Activated T-helper 1 cell treated with anti-CD3 and anti-CD28 coated beads, Interleukin-12 subunit alpha, Interleukin-12 subunit beta, Interleukin-2, Interleukin-4 antibody, amounts not matched to agents 30 ng/mL and 10 ng/mL and 1 ng/mL, durations not matched to agents 14 hours and 24 hours and 36 hours (primary cell): ENCODE measurements around the gene NRXN3. TPM values are rescaled to one million over a fixed set of nuclear protein-coding genes. Genes with fewer than 3 reads are reported as not detected.

Experiments
- DNase-seq: peaks from one replicate; pipeline ENCODE4 v3.0.0; 2021; ENCODE audit warnings: low spot score
- H3K27ac Mint-ChIP-seq: one replicate; pipeline ENCODE4 v1.8.0; 2021; ENCODE audit warnings: mild to moderate bottlenecking, mixed read lengths
- H3K27me3 Mint-ChIP-seq: one replicate; pipeline ENCODE4 v1.8.0; 2022; ENCODE audit warnings: mild to moderate bottlenecking, moderate library complexity, mixed read lengths; ENCODE audit not compliant: insufficient read depth
- H3K36me3 Mint-ChIP-seq: one replicate; pipeline ENCODE4 v1.8.0; 2021; ENCODE audit warnings: low read depth, mixed read lengths
- H3K4me1 Mint-ChIP-seq: one replicate; pipeline ENCODE4 v1.8.0; 2021; ENCODE audit warnings: low read depth, mixed read lengths
- H3K4me3 Mint-ChIP-seq: one replicate; pipeline ENCODE4 v1.8.0; 2021; ENCODE audit warnings: mild to moderate bottlenecking, moderate library complexity, mixed read lengths
- H3K9me3 Mint-ChIP-seq: one replicate; pipeline ENCODE4 v1.8.0; 2021; ENCODE audit warnings: mixed read lengths
- intact Hi-C: fragments of 100-400 bp; cut with micrococcal nuclease; formaldehyde crosslinking; loops from one replicate; pipeline ENCODE4 v1.15.1; 2024
- total RNA-seq: library from RNA; stranded (reverse); gene quantifications from 2 replicates; pipeline ENCODE4 v1.2.3, GENCODE V29; 2022

Gene NRXN3
- total RNA-seq, 1 donor from 2014 or later: not detected

DNA sequence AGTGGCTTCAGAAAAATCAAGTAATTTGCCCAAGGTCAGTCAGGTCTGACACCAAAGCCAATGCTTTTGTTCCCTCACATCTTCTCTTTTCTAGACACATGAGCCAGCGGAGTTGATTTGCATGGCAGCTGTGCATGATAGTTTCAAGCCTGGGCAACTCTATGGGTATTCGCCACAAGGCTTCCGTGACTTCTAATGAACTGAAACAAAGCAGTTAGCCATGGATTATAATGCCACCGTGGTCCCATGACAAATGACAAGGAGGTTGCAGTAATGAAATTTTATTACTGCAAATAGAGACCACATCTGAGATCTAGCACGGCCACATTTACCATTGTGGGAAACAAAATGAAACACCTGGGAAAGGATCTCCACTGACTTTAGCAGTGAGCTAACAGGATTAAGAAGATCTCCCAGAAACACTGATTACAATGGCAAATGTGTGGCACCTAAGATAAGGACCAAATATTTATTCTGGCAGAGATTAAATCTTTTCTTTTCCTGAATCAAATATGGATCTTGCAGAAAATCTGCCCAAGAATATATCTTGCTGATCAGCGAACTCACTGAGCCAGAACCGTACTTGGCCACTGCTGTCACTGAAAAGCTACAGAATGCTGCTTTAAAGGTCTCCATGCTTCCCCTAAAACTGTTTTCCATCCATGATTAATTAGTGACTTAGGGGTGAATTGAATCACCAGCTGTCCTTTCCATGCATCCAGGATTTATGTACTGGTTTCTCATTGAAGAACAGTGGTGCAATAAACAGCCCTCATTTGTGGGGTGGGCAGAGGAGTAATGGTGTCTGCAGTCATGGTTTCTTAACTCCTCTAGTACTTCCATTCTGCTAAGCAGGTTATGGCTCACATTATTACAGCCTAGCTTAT is 1490.1 kb downstream of the NRXN3 start:
- no peaks in the 10 kb centered on the region for H3K36me3 Mint-ChIP-seq
- intact Hi-C loops: no loop called here
- no peak for DNase-seq
- H3K4me1 Mint-ChIP-seq: no peaks in the 10 kb centered on the region
- no peaks in the 10 kb centered on the region for H3K27me3 Mint-ChIP-seq
- H3K27ac Mint-ChIP-seq: no peak overlapping the region
- no peaks in the 10 kb centered on the region for H3K9me3 Mint-ChIP-seq
- H3K4me3 Mint-ChIP-seq: no peak overlapping the region

DNA sequence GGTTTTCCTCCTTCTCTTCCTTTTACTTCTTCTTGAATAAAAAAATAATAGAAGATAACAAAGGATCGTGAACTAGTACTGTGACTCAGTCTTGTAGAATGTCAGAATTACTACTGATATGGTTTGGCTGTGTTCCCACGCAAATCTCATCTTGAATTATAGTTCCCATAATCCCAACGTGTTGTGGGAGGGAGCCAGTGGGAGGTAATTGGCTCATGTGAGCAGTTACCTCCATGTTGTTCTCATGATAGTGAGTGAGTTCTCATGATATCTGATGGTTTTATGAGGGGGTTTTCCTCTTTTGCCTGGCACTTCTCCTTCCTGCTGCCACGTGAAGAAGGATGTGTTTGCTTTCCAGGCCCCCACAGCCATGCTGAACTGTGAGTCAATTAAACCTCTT is 1491.6 kb downstream of the NRXN3 start:
- Mint-ChIP-seq H3K27ac (no peak overlapping the region), H3K36me3 (no peaks in the 10 kb centered on the region), H3K4me1 (no peaks in the 10 kb centered on the region), H3K4me3 (no peak overlapping the region), H3K9me3 (no peaks in the 10 kb centered on the region), H3K27me3 (no peaks in the 10 kb centered on the region)
- intact Hi-C loops: no loop called here
- DNase-seq: no peak

DNA sequence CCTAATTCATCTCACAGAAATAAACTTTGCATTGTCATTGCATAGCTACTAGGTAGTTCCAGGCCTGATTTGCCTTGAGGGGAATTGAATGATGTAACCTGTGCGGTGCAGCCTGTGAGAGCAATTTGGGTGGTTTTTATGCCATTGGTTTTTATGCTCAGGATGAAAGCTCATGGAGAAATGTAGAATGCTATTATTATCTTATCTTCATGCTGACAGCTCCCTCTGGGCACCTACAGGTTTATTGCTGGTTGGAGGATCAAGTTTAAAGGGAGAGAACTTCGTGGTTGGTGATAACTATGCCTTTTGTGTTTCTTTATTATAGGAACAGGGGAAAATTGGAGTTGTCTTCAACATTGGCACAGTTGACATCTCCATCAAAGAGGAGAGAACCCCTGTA is 1493.3 kb downstream of the NRXN3 start:
- DNase-seq: no peak
- intact Hi-C loops: no loop called here
- H3K36me3 Mint-ChIP-seq: no peaks in the 10 kb centered on the region
- H3K27me3 Mint-ChIP-seq: no peaks in the 10 kb centered on the region
- H3K27ac Mint-ChIP-seq: no peak overlapping the region
- no peak overlapping the region for H3K4me3 Mint-ChIP-seq
- H3K4me1 Mint-ChIP-seq: no peaks in the 10 kb centered on the region
- no peaks in the 10 kb centered on the region for H3K9me3 Mint-ChIP-seq

DNA sequence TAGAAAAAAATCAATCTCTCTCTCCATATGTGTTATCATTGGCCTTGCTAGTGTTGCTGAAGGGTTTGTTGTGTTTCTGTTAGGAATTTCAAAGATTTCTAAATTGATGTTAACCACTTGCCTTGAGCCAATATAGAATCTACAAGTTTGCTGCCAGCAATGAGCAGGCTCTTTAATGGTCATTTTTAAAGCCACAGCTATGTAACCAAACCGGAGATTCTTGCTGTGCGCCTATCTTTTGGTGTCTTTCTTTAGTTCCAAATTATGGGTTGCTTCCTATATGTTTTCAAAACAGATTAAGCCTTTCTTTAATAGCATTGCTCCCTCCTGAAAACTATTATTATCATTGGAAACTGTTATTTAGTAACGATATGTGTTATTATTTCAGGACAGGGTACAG is 1495.4 kb downstream of the NRXN3 start:
- H3K4me3 Mint-ChIP-seq: no peak overlapping the region
- H3K36me3 Mint-ChIP-seq: no peaks in the 10 kb centered on the region
- no peaks in the 10 kb centered on the region for H3K27me3 Mint-ChIP-seq
- H3K27ac Mint-ChIP-seq: no peak overlapping the region
- no peaks in the 10 kb centered on the region for H3K4me1 Mint-ChIP-seq
- intact Hi-C loops: no loop called here
- no peaks in the 10 kb centered on the region for H3K9me3 Mint-ChIP-seq
- no peak for DNase-seq

DNA sequence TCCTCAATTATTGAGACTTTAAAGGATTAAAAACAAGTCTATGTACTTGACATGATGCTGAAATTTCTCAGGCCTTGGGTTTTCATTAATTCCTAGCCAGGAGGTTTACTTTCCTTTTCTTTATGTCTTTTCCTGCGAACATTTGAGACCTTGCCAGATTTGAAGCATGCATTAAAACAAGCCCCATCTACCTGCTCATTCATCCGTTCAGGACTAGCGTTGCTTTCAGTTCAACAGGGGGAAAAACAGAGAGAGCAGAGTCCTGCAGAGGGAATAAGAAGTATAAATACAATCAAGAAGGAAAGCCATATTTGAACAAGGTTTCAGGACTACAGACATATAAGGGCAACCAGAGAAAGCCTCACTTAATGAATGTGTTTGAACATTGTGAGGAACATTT is 1498.8 kb downstream of the NRXN3 start:
- Mint-ChIP-seq H3K4me3 (no peak overlapping the region), H3K27ac (no peak overlapping the region), H3K36me3 (no peaks in the 10 kb centered on the region), H3K9me3 (no peaks in the 10 kb centered on the region), H3K27me3 (no peaks in the 10 kb centered on the region), H3K4me1 (no peaks in the 10 kb centered on the region)
- intact Hi-C loops: no loop called here
- DNase-seq: no peak

DNA sequence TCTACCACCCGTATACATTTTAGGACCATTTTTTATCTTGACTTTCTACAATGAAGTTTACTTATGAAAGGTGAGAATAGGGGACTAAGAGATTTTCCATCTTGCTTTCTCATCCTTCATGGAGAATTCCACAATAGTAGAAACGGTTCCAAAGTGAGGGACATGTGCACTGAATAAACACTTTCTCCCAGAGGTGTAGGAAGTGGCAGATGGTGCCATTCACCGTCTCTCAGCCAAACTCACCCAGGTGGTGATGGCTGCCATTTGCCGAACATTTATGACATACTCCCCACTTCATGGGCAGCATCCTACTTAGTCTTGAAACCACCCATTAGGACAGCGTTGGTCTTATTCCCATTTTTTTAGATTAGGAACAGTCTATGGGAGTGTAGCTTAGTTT is 1500.6 kb downstream of the NRXN3 start:
- DNase-seq: no peak
- Mint-ChIP-seq H3K4me3 (no peak overlapping the region), H3K9me3 (no peaks in the 10 kb centered on the region), H3K27me3 (no peaks in the 10 kb centered on the region), H3K27ac (no peak overlapping the region), H3K4me1 (no peaks in the 10 kb centered on the region), H3K36me3 (no peaks in the 10 kb centered on the region)
- intact Hi-C loops: no loop called here

DNA sequence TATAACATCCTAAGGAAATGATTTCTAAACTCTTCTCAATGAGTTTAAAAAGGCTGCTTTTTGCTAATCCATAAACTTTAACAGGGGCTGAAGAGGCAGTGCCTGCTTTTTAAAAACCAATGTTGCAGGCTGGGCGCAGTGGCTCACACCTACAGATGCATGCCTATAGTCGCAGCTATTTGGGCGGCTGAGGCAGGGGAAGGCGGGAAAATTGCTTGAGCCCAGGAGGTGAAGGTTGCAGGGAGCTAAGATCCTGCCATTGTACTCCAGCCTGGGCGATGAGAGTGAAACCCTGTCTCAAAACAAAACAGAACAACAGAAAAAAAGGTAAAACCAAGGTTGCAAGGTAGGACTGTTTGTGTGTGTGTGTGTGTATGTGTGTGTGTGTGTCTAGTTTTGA is 1509.9 kb downstream of the NRXN3 start:
- DNase-seq: no peak

DNA sequence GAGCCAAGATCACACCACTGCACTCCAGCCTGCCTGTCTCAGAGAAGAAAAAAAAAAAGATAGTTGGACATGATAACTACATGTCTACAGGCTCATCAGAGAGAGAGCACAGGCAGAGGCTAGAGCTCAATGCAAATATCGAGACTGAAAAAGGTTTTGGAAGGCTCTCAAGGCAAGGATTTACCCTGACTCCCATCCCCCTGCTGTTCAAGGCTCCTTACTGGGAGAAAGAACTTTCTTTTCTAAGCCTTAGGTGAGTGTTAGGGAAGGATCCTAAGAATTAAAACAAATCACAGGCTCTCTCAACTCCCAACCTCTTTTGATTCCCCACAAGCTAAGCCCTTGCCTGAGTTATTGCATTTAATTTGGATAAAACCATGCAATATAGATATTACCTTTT is 1516.0 kb downstream of the NRXN3 start:
- Mint-ChIP-seq H3K36me3 (no peaks in the 10 kb centered on the region), H3K27ac (no peak overlapping the region), H3K27me3 (no peaks in the 10 kb centered on the region), H3K9me3 (no peaks in the 10 kb centered on the region), H3K4me1 (no peaks in the 10 kb centered on the region), H3K4me3 (no peak overlapping the region)
- no peak for DNase-seq
- intact Hi-C loops: no loop called here

More for the DNA sequence above, 1509.9 kb downstream of the NRXN3 start:
- H3K27ac Mint-ChIP-seq: no peak overlapping the region
- intact Hi-C loops: no loop called here
- H3K27me3 Mint-ChIP-seq: peaks cover 1% of the 10 kb centered on the region
- no peaks in the 10 kb centered on the region for H3K9me3 Mint-ChIP-seq
- no peaks in the 10 kb centered on the region for H3K36me3 Mint-ChIP-seq
- H3K4me3 Mint-ChIP-seq: no peak overlapping the region
- no peaks in the 10 kb centered on the region for H3K4me1 Mint-ChIP-seq

DNA sequence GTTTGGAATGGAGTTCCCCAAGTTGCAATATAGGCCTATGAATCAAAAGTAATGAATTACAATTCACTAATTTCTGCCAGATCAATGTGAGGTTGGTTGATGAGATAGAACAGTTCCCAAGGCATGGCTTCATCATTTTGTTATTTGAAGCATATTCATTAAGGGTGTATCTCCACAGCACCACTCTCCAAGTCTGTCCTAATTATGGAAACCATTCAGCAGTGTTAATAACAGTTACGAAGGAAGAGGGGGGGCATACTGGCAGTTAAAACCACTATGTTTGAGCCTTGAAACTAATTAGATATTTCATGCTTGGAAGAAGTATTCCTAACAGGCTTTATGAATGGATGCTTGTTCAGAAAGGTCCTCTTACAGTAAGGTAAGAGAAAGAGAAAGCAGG is 1520.8 kb downstream of the NRXN3 start:
- H3K4me1 Mint-ChIP-seq: no peaks in the 10 kb centered on the region
- H3K4me3 Mint-ChIP-seq: no peak overlapping the region
- no peak overlapping the region for H3K27ac Mint-ChIP-seq
- no peaks in the 10 kb centered on the region for H3K27me3 Mint-ChIP-seq
- H3K36me3 Mint-ChIP-seq: no peaks in the 10 kb centered on the region
- intact Hi-C loops: no loop called here
- no peaks in the 10 kb centered on the region for H3K9me3 Mint-ChIP-seq
- DNase-seq: no peak

DNA sequence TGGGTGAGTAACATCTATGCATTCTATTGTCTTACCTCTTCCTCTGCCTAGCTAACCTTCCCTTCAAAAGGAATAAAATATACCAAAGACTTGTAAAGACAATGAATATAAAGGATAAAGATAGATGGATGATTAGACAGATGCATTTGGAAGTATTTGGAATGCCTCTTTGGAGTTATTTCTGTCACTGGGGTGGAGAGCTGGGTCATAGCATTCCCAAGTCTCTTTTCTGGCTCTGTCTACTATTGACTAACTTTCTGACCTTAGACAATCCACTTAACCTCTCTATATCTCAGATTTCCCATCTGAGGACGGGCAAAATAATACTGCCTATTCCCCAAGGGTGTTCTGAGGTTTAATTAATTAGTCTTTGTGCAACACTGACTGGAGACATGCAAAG is 1523.8 kb downstream of the NRXN3 start:
- no peak overlapping the region for H3K27ac Mint-ChIP-seq
- no peaks in the 10 kb centered on the region for H3K4me1 Mint-ChIP-seq
- H3K27me3 Mint-ChIP-seq: no peaks in the 10 kb centered on the region
- H3K4me3 Mint-ChIP-seq: no peak overlapping the region
- intact Hi-C loops: no loop called here
- no peaks in the 10 kb centered on the region for H3K36me3 Mint-ChIP-seq
- no peaks in the 10 kb centered on the region for H3K9me3 Mint-ChIP-seq
- DNase-seq: no peak

DNA sequence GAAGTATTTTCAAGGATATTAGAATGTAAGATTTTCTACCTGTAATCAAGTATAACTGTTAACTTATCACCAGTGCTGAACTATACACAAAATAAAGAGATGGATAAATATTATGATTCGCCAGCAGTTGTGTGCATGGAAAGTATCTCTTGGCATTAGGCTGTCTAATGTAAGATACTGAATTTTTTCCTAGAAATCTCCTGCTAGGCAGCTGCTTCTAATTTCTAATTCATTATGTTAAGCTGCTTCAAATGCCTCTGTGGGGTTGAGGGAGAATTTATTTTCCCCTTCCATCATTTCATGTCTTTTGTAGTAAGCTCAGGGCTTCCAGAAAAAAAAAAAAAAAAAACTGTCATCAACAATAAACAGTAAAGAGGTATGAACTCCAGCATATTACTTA is 1525.1 kb downstream of the NRXN3 start:
- intact Hi-C loops: no loop called here
- H3K36me3 Mint-ChIP-seq: no peaks in the 10 kb centered on the region
- no peaks in the 10 kb centered on the region for H3K9me3 Mint-ChIP-seq
- DNase-seq: no peak
- no peaks in the 10 kb centered on the region for H3K4me1 Mint-ChIP-seq
- H3K4me3 Mint-ChIP-seq: no peak overlapping the region
- no peaks in the 10 kb centered on the region for H3K27me3 Mint-ChIP-seq
- no peak overlapping the region for H3K27ac Mint-ChIP-seq

DNA sequence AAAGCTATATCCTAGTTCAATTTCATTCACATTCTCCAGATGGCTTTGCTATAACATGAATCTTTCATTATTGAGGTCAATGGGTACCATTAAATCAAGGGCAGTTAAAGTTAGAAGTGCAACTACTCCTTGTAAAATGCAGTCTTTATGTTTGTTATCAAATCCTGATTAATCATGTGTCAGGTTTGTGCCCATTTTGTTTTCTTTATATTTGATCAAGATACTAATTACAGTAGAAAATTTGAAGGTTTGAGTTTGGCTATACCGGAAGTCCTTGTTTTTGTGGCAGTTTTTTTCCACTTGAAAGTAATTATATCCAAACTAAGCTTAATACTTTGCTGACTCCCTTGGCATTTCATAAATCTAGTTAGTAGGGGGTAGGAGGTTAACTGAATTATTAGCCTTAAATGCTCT is 1528.1 kb downstream of the NRXN3 start:
- no peak overlapping the region for H3K4me3 Mint-ChIP-seq
- no peak overlapping the region for H3K27ac Mint-ChIP-seq
- H3K36me3 Mint-ChIP-seq: no peaks in the 10 kb centered on the region
- no peaks in the 10 kb centered on the region for H3K4me1 Mint-ChIP-seq
- no peak for DNase-seq
- no peaks in the 10 kb centered on the region for H3K27me3 Mint-ChIP-seq
- intact Hi-C loops: no loop called here
- peaks cover 4% of the 10 kb centered on the region for H3K9me3 Mint-ChIP-seq

DNA sequence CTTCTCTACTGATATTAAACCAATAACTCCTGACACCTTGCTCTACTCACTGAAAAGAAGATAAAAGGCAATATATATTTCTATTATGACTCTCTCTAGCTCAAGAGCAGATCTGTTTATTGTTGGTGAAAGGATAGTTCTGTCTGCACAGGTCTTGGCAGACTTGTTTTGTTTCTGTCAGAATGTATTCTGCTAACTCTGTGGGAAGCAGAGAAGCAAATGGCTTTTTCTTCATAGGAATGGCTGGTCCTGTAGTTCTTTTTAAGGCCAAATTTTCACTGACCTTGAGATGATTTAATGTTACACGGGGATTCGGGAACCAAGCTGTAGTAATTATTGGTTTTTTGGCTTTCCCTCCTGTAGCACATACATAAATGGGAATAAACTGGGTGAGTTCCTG is 1529.0 kb downstream of the NRXN3 start:
- Mint-ChIP-seq H3K4me3 (no peak overlapping the region), H3K9me3 (peaks cover 4% of the 10 kb centered on the region), H3K4me1 (no peaks in the 10 kb centered on the region), H3K27me3 (no peaks in the 10 kb centered on the region), H3K27ac (no peak overlapping the region), H3K36me3 (no peaks in the 10 kb centered on the region)
- DNase-seq: no peak
- intact Hi-C loops: no loop called here

DNA sequence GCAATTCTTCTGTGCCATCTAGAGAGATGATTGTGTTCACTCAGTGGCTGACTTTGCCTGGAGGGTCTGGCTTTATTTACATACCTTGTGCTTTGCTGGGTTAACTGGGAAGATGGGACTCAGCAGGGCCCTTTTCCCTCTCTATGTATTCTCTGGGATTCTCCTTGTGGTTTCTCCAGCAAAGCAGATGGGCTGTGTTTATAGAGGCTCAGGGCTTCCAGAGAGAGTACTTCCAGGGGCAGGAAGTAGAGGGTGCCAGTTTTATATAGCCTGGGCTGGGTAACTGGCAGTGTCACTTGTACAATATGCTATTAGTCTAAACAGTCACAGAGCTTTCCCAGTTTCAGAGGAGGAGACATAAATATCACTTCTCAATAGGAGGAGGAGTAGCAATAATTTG is 1531.2 kb downstream of the NRXN3 start:
- no peaks in the 10 kb centered on the region for H3K36me3 Mint-ChIP-seq
- no peak for DNase-seq
- H3K27me3 Mint-ChIP-seq: no peaks in the 10 kb centered on the region
- H3K4me1 Mint-ChIP-seq: no peaks in the 10 kb centered on the region
- no peak overlapping the region for H3K4me3 Mint-ChIP-seq
- no peak overlapping the region for H3K27ac Mint-ChIP-seq
- H3K9me3 Mint-ChIP-seq: peaks cover 4% of the 10 kb centered on the region
- intact Hi-C loops: no loop called here
